K562 (cell line): Measurements from ENCODE around the gene CACNA2D2. TPM values are rescaled to one million over a fixed set of nuclear protein-coding genes. Genes with fewer than 3 reads are reported as not detected.

ENCODE experiments used
- ATAC-seq: fragments of 200-7000 bp; cut with Tn5 transposase; 3 replicates; pipeline ENCODE4 v1.9.1; 2020; ENCODE audit warnings: moderate library complexity
- BruUV-seq: library from RNA; stranded (reverse); fragments of 400-500 nt; replicated peaks from 2 replicates; lab custom pipeline; 2021; lab: Mats Ljungman, UMichigan
- CTCF ChIA-PET: fragments of 300-600 bp; formaldehyde crosslinking; extraction: SDS; loops from one replicate; lab custom pipeline; 2021; ENCODE audit warnings: low intra/inter-chr PET ratio; lab: Yijun Ruan, JAX
- POLR2A ChIA-PET: fragments of 300-600, 350-650 bp; sonication (Branson Sonifier 250); formaldehyde crosslinking; extraction: SDS; loops from one replicate; lab custom pipeline; 2021; ENCODE audit warnings: antibody characterized with exemption, inconsistent platforms; lab: Yijun Ruan, JAX
- DNase-seq, 4 experiments: peaks; one replicate each; pipeline versions ENCODE4 v3.0.0 to v3.0.0-alpha.2; 2011 to 2018; ENCODE audit warnings: low spot score in 3 of 4, mixed read lengths in 3 of 4; ENCODE audit errors: extremely low read depth in 1 of 4
- FAIRE-seq: peaks from 2 replicates; lab custom pipeline; 2011; peaks lifted over from hg19 to GRCh38; lab: Jason Lieb, UNC
- H2AFZ ChIP-seq: 2 replicates; pipeline ENCODE4 v1.6.0; 2011; ENCODE audit warnings: low read depth, low read length, control low read depth, inconsistent platforms
- H3K27ac ChIP-seq: fragments of 200-600 bp; 3 replicates; pipeline ENCODE4 v1.8.0; 2011; ENCODE audit warnings: low read depth, mild to moderate bottlenecking, control low read depth, inconsistent platforms, low read length, moderate library complexity, mixed read lengths; ENCODE audit errors: extremely low read depth
- H3K27me3 ChIP-seq, 2 experiments: fragments of 300-600 bp in 1 of 2; 2 replicates in 1 of 2; 3 replicates in 1 of 2; pipeline versions ENCODE4 v1.6.0 to v1.8.0; 2011; ENCODE audit warnings: inconsistent platforms in 2 of 2, low read length in 2 of 2, mild to moderate bottlenecking in 1 of 2, mixed read lengths in 1 of 2, moderate library complexity in 1 of 2; ENCODE audit not compliant: control insufficient read depth in 2 of 2, insufficient read depth in 2 of 2
- H3K36me3 ChIP-seq: fragments of 300-600 bp; 3 replicates; pipeline ENCODE4 v1.8.0; 2011; ENCODE audit warnings: mild to moderate bottlenecking, low read length, inconsistent platforms; ENCODE audit not compliant: control insufficient read depth, insufficient read depth
- H3K4me1 ChIP-seq, 2 experiments: fragments of 200-600 bp in 1 of 2; replicated peaks in 1 of 2; 2 replicates in 1 of 2; 3 replicates in 1 of 2; pipeline versions ENCODE4 v1.5.1 to v1.8.0; 2011; ENCODE audit warnings: inconsistent platforms in 2 of 2, low read length in 2 of 2, mild to moderate bottlenecking in 1 of 2, mixed read lengths in 1 of 2, moderate library complexity in 1 of 2; ENCODE audit not compliant: control insufficient read depth in 2 of 2, insufficient read depth in 2 of 2
- H3K4me2 ChIP-seq: 2 replicates; pipeline ENCODE4 v1.6.1; 2011; ENCODE audit warnings: low read length, control low read depth, inconsistent platforms, mixed read lengths; ENCODE audit not compliant: insufficient read depth
- H3K4me3 ChIP-seq: fragments of 200-600 bp; sonication (generic), shearing (Covaris generic); 2 replicates; pipeline ENCODE4 v1.5.1; 2016; ENCODE audit warnings: control low read depth, inconsistent platforms
- H3K79me2 ChIP-seq: fragments of 200-600 bp; 3 replicates; pipeline ENCODE4 v1.8.0; 2011; ENCODE audit warnings: low read length, inconsistent platforms; ENCODE audit not compliant: control insufficient read depth, insufficient read depth
- H3K9ac ChIP-seq, 2 experiments: 2 replicates each; pipeline versions ENCODE4 v1.6.0 to v1.6.1; 2011; ENCODE audit warnings: low read depth in 2 of 2, low read length in 2 of 2, control low read depth in 1 of 2, inconsistent platforms in 1 of 2, mild to moderate bottlenecking in 1 of 2, mixed read lengths in 1 of 2; ENCODE audit not compliant: insufficient read depth in 1 of 2
- H3K9me1 ChIP-seq: one replicate; pipeline ENCODE4 v1.6.0; 2011; ENCODE audit warnings: inconsistent platforms, mild to moderate bottlenecking, low read length, moderate library complexity; ENCODE audit not compliant: control insufficient read depth, insufficient read depth
- H3K9me3 ChIP-seq: replicated peaks from 2 replicates; pipeline ENCODE4 v1.5.1; 2011; ENCODE audit warnings: low read depth, low read length, inconsistent platforms; ENCODE audit not compliant: control insufficient read depth, insufficient read depth
- H4K20me1 ChIP-seq: replicated peaks from 2 replicates; pipeline ENCODE4 v1.6.1; 2011; ENCODE audit warnings: low read length, inconsistent platforms, mixed read lengths; ENCODE audit not compliant: control insufficient read depth, insufficient read depth
- CBFA2T2 ChIP-seq: fragments of 450-650 bp; conservative IDR thresholded peaks from 2 replicates; pipeline ENCODE4 v1.6.1; 2017; ENCODE audit warnings: mild to moderate bottlenecking
- GABPA ChIP-seq: fragments of 200-800 bp; sonication (Bioruptor generic); conservative IDR thresholded peaks from 2 replicates; pipeline ENCODE4 v1.6.1; 2016; ENCODE audit warnings: low read depth, missing genetic modification characterization, missing compliant biosample characterization
- HLTF ChIP-seq: fragments of 450-650 bp; IDR thresholded peaks from 2 replicates; pipeline ENCODE4 v1.6.1; 2016
- LCOR ChIP-seq: sonication (generic); formaldehyde crosslinking; IDR thresholded peaks from 2 replicates; pipeline ENCODE4 v1.8.0; 2022; ENCODE audit warnings: mild to moderate bottlenecking, missing genetic modification reagents
- NEUROD1 ChIP-seq: fragments of 150-350 bp; IDR thresholded peaks from 2 replicates; pipeline ENCODE4 v1.6.1; 2014; ENCODE audit warnings: borderline replicate concordance, low read length, low read depth; ENCODE audit not compliant: partially characterized antibody
- NFYB ChIP-seq: IDR thresholded peaks from 2 replicates; pipeline ENCODE4 v1.6.1; 2011; ENCODE audit warnings: mild to moderate bottlenecking, moderate library complexity; ENCODE audit not compliant: insufficient read length; ENCODE audit errors: extremely low read depth
- NR1H2 ChIP-seq: sonication (generic); formaldehyde crosslinking; IDR thresholded peaks from 2 replicates; pipeline ENCODE4 v1.4.0; 2020; ENCODE audit warnings: mild to moderate bottlenecking, missing genetic modification reagents
- SIX5 ChIP-seq, 2 experiments: IDR thresholded peaks; 2 replicates each; pipeline ENCODE4 v1.6.1; 2011; ENCODE audit warnings: low read length in 2 of 2, borderline replicate concordance in 1 of 2, low read depth in 1 of 2, mild to moderate bottlenecking in 1 of 2, moderate library complexity in 1 of 2; ENCODE audit not compliant: insufficient read depth in 1 of 2
- TCFL5 ChIP-seq: fragments of 250-450 bp; sonication (Bioruptor Pico); conservative IDR thresholded peaks from 2 replicates; pipeline ENCODE4 v1.6.1; 2021; ENCODE audit warnings: mild to moderate bottlenecking, moderate library complexity, matching md5 sums
- TGIF2 ChIP-seq: sonication (generic); formaldehyde crosslinking; IDR thresholded peaks from 2 replicates; pipeline ENCODE4 v1.8.1; 2022; ENCODE audit warnings: mild to moderate bottlenecking, missing genetic modification reagents, moderate library complexity
- ZBTB11 ChIP-seq, 3 experiments: fragments of 200-800 bp in 1 of 3; fragments of 250-450 bp in 1 of 3; fragments of 450-650 bp in 1 of 3; sonication (Bioruptor Pico) in 1 of 3; sonication (Bioruptor generic) in 1 of 3; formaldehyde crosslinking in 1 of 3; IDR thresholded peaks; 2 replicates each; pipeline versions ENCODE4 v1.6.1 to v1.8.0; 2016 to 2022; ENCODE audit warnings: mild to moderate bottlenecking in 2 of 3, missing genetic modification characterization in 2 of 3, missing compliant biosample characterization in 1 of 3, moderate library complexity in 1 of 3
- WGBS: fragments of 100-300 bp; shearing (Covaris generic); methylation state at CpG from one replicate; pipeline ENCODE4 v1.1.6; 2016; ENCODE audit warnings: low coverage, mixed read lengths; ENCODE audit not compliant: insufficient coverage; ENCODE audit errors: missing lambda C conversion rate; 5-methylcytosine and 5-hydroxymethylcytosine counted together
- in situ Hi-C: fragments of 300-500 bp; cut with MboI; formaldehyde crosslinking; loops from 4 replicates; pipeline ENCODE4 v1.15.0; 2018; ENCODE audit warnings: inconsistent platforms, mixed read lengths
- intact Hi-C: fragments of 100-400 bp; cut with micrococcal nuclease; formaldehyde crosslinking; loops from 2 replicates; pipeline ENCODE4 v1.14.2; 2022
- polyA plus RNA-seq, 8 experiments: library from polyadenylated mRNA; depleted of rRNA in 4 of 8; stranded (reverse) in 5 of 8; unstranded in 3 of 8; fragments of >200 nt; fragmentation: Nextera tagmentation in 2 of 8; fragmentation: Illumina TruSeq in 1 of 8; extraction: Ambion mirVana in 2 of 8; extraction: Trizol in 1 of 8; gene quantifications; 2 replicates each; pipeline versions ENCODE4 v1.2.1 to v1.2.3, GENCODE V29; 2011 to 2014; ENCODE audit warnings: inconsistent platforms in 1 of 8, missing spikeins in 1 of 8
- total RNA-seq, 7 experiments: library from RNA; depleted of rRNA in 6 of 7; stranded (reverse); fragments of >200 nt in 6 of 7; fragmentation: Illumina TruSeq in 2 of 7; extraction: Trizol in 2 of 7; gene quantifications; 2 replicates each; pipeline versions ENCODE4 v1.2.1 to v1.2.3, GENCODE V29; 2011 to 2021; ENCODE audit warnings: low replicate concordance in 1 of 7
- TF ChIP-seq, protein P1 (sequence below): fragments of 450-650 bp; formaldehyde crosslinking; IDR thresholded peaks from 2 replicates; pipeline ENCODE4 v1.4.0; 2022; ENCODE audit warnings: mild to moderate bottlenecking, moderate library complexity
- TF ChIP-seq, protein P2 (sequence below): fragments of 250-450 bp; sonication (Bioruptor Pico); IDR thresholded peaks from 2 replicates; pipeline ENCODE4 v1.8.0; 2021; ENCODE audit warnings: borderline replicate concordance, mild to moderate bottlenecking, moderate library complexity; ENCODE audit not compliant: poor library complexity, severe bottlenecking

The CACNA2D2 gene
- total and polyA plus RNA-seq, 9 of the 15 experiments (the other 6 are each of a cell fraction or from before 2014, with no cell fraction given) = 0.11 to 0.58 (median 0.36) TPM; not detected in 2

DNA sequence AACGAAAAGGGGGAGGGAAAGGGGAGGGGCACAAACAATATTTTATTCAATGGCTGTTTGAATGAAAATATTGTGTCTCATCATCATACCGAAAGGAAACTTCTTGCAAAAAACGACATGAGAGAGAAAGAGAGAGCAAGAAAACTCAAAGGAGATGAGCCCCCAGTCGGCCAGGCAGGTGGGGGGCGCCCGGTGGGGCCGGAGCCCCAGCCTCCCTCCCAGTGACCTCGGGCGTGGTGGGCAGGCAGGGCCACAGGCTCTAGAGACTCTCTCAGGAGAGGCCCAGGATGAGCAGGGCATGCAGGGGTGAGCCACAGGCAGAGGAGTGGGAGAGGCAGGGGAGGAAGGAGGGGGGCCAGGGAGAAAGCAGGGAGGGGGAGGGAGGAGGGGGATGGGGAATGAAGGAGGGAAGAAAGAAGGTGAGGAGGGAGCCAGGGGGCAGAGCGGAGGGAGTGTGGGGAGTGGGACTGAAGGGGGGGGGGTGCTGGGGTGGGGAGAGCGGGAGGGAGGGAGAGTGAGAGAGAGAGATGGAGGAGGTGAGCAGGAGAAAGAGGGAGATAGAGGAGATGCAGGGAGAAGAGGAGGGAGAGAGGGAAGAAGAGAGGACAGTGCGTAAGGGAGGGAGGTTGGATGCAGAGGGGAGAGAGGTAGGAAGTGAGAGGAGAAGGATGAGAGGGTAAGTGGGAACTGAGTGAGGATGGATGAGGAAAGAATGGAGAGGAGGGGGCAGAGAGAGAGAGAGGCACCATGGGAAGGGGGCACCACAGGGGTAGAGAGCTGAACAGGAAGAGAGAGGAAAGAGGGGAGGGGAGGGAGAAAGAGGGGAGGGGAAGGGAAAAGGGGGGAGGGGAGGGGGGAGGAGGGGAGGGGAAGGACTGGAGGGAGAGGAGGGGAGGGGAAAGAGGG, 130.0 kb downstream of the CACNA2D2 start:
- Histone ChIP-seq H3K9me3 (no peaks in the 10 kb centered on the region), H3K4me2 (no peak overlapping the region), H3K79me2 (no peaks in the 10 kb centered on the region), H3K9ac (no peak overlapping the region), H3K4me3 (no peak overlapping the region), H3K27ac (no peak overlapping the region), H4K20me1 (no peaks in the 10 kb centered on the region), H2AFZ (no peak overlapping the region)
- ATAC-seq = no peak
- in situ Hi-C loops = no loop called here
- no peak for DNase-seq
- BruUV-seq = no TSS peak
- TF ChIP-seq, protein P1, sequence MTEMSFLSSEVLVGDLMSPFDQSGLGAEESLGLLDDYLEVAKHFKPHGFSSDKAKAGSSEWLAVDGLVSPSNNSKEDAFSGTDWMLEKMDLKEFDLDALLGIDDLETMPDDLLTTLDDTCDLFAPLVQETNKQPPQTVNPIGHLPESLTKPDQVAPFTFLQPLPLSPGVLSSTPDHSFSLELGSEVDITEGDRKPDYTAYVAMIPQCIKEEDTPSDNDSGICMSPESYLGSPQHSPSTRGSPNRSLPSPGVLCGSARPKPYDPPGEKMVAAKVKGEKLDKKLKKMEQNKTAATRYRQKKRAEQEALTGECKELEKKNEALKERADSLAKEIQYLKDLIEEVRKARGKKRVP (CRISPR knock-in tag) = no peak
- TF ChIP-seq NEUROD1 (no peak), NR1H2 (CRISPR knock-in tag) (no peak), ZBTB11 (CRISPR knock-in tag; IDR thresholded peaks at IDR 0.05) (no peak), CBFA2T2 (no peak), NFYB (no peak), TCFL5 (CRISPR knock-in tag) (no peak), TGIF2 (CRISPR knock-in tag) (no peak), GABPA (no peak), SIX5 (IDR thresholded peaks at IDR 0.05; ENCODE audit: borderline replicate concordance in 1 of 2, insufficient read depth in 1 of 2, low read depth in 1 of 2, low read length in 2 of 2) (no peak), HLTF (no peak), LCOR (CRISPR knock-in tag) (no peak)
- TF ChIP-seq, protein P2, sequence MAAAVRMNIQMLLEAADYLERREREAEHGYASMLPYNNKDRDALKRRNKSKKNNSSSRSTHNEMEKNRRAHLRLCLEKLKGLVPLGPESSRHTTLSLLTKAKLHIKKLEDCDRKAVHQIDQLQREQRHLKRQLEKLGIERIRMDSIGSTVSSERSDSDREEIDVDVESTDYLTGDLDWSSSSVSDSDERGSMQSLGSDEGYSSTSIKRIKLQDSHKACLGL (CRISPR knock-in tag) = no peak
- TF ChIP-seq, all 486 proteins: peak for 0
- Histone ChIP-seq H3K27me3 (no peaks in the 10 kb centered on the region), H3K9me1 (no peaks in the 10 kb centered on the region), H3K36me3 (no peaks in the 10 kb centered on the region), H3K4me1 (peaks cover 13 to 41% of the 10 kb centered on the region in 2 experiments; a peak in 4 of 5 replicates)
- FAIRE-seq = no peak
- ChIA-PET POLR2A (interaction anchor here (0.7 kb wide), 1 partner anchor 209 kb away, joined by 3 read pairs; no protein-coding TSS in a partner anchor), CTCF (no interaction called here)
- intact Hi-C loops = loop anchor here (5.0 kb wide), 1 partner anchor 169 kb away; no protein-coding TSS in a partner anchor
- WGBS = 8% methylated on average over 4 of the region's 12 CpGs
